ENCODE results near the gene STIM1.

GRCh38 chr11:4025967-4026324 is 170.5 kb downstream of the STIM1 start:
- peak; percentile 64; the same call in 1 of the 2 replicates for TF ChIP-seq GATA2 (IDR thresholded peaks at IDR 0.05; ENCODE audit: low read depth, low read length)
- TF ChIP-seq GATA3 (IDR thresholded peaks at IDR 0.05; ENCODE audit: low read depth, low read length): 0 out of 2 replicates have a peak, but pooled peaks have one; percentile 23
